LNCaP clone FGC (cell line): ENCODE measurements around the gene LSAMP.
"Not testable (repeated sequence)": the region's sequence is repeated elsewhere in the genome, so short reads cannot be mapped to it uniquely, and the experiment has no call there.

ENCODE experiments used
- DNase-seq: peaks from one replicate; pipeline ENCODE4 v3.0.0-alpha.2; 2011; ENCODE audit warnings: low read depth
- H3K4me3 ChIP-seq: 2 replicates; pipeline ENCODE4 v1.5.1; 2011; ENCODE audit warnings: mild to moderate bottlenecking, low read depth, low read length, control low read depth
- TF ChIP-seq, protein P1 (sequence below): IDR thresholded peaks from 2 replicates; pipeline ENCODE4 v1.5.1; 2012; ENCODE audit warnings: mild to moderate bottlenecking; ENCODE audit not compliant: control insufficient read depth, insufficient read depth; ENCODE audit errors: extremely low read depth

The LSAMP gene

DNA sequence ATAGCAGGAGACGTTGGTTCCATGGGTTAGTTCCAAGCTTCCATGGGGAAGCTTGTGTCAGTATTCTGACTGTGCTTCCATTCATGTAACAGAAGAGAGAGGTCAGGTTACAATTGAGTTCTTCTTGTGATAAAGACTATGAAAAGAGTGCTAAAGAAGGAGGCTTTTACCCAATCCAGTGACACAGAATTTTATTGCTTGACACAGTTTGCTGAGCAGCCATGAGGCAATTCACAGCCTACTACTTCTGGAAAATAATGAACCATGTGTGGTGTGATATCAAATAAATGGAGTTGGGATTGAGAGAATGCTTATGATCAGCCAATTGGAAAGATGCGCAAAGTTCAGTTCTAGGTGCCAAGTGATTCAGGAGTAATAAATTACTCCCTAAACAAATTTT is 233.4 kb downstream of the LSAMP start:
- no peak for DNase-seq
- TF ChIP-seq, protein P1, sequence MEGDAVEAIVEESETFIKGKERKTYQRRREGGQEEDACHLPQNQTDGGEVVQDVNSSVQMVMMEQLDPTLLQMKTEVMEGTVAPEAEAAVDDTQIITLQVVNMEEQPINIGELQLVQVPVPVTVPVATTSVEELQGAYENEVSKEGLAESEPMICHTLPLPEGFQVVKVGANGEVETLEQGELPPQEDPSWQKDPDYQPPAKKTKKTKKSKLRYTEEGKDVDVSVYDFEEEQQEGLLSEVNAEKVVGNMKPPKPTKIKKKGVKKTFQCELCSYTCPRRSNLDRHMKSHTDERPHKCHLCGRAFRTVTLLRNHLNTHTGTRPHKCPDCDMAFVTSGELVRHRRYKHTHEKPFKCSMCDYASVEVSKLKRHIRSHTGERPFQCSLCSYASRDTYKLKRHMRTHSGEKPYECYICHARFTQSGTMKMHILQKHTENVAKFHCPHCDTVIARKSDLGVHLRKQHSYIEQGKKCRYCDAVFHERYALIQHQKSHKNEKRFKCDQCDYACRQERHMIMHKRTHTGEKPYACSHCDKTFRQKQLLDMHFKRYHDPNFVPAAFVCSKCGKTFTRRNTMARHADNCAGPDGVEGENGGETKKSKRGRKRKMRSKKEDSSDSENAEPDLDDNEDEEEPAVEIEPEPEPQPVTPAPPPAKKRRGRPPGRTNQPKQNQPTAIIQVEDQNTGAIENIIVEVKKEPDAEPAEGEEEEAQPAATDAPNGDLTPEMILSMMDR, result no peak
- no peak overlapping the region for H3K4me3 ChIP-seq

DNA sequence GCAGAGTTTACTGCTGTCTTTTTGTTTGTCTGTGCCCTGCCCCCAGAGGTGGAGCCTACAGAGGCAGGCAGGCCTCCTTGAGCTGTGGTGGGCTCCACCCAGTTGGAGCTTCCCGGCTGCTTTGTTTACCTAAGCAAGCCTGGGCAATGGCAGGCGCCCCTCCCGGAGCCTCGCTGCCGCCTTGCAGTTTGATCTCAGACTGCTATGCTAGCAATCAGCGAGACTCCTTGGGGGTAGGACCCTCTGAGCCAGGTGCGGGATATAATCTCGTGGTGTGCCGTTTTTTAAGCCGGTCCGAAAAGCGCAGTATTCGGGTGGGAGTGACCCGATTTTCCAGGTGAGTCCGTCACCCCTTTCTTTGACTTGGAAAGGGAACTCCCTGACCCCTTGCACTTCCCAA is 236.5 kb downstream of the LSAMP start:
- not testable (repeated sequence) for DNase-seq, H3K4me3 ChIP-seq

DNA sequence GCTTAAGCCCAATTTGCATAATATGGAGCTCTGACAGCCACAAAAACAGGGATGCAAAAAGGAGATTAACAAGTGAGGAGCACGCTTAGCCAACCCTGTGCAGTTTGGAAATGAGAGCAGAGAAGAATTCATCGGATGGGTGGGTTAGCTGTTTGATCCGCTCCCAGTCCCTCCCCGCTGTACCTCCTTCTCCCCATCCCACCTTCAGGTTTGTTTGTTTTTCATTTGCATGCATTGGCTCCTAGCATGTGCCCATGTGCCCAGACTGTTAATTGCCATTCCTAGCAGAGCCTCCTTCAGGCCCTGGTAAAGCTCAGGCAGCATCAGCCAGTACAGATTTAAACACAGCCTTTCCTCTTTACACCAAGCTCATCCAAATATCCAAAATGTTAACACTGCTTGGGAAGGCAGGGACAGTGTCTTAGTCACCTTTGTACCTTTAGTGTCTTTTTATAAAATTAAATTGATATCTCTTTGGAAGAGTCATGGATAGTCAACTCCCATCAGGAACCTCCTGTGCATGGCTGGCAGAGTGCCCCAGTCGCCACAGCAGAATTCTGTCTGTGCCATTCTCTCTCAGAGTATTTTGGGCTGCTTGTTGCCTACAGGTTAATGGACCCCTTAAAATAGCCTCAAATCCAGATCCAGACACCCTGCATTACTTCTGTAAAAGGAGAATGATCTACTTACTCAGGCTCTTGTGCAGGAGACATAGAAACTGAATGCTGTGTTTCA is 244.2 kb downstream of the LSAMP start:
- DNase-seq, result no peak
- no peak overlapping the region for H3K4me3 ChIP-seq
- TF ChIP-seq, protein P1, result no peak

DNA sequence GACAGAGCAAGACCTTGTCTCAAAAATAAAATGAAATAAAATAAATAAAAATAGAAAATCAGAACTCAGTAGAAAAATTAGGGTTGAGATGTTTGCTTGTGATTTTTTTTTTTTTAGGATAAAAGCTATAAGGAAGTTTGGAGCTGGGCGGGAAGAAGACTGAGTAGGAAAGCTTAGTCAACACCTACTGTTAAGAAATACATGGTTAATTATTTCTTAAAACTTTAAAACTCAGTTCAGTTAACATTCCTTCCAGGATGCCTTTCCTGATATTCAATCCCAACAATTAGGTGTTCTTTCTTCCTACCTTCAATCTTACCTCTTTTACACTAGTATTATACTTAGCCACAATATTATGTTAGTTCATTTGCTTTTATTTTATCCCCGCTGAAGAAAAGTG is 246.2 kb downstream of the LSAMP start:
- H3K4me3 ChIP-seq, result no peak overlapping the region

DNA sequence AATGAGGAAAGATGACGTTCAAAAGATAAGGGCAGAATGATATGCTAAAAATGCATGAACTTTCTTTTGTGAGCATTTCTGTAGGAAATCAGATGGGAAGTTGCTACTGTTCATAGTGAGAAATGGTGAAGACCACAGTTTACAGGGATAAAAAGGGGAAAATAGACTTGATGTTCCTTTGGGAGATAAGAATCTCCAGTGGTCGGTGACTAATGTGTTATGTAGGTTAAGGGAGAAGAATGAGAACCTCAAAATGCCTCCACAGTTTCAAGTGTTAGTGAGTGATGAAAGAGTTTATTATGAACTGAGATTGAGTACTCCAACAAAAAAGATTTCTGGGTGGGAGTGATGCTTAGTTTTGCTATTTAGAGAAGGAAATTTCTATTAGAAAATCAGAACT is 247.2 kb downstream of the LSAMP start:
- no peak for DNase-seq
- TF ChIP-seq, protein P1, result no peak
- H3K4me3 ChIP-seq, result no peak overlapping the region

More for the DNA sequence above, 246.2 kb downstream of the LSAMP start:
- DNase-seq, result no peak
- TF ChIP-seq, protein P1, result no peak

DNA sequence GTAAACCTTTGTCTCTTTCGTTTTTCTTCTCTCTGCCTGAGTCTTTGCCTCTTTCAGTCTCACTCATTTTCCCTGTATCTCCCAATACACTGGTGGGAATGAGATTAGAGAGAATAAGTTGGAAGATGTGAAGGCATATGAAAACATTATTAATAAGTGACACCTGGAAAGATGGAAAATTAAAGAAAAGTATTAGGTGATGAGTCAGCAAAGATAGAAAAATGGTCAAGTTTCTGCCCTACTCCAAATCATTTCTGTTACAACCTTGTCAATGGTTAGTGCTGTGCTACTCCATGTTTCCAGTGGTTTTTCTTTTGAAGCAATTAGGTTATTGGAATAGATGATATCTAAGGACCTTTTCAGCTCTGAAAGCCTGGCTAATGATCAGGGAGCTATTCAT is 252.8 kb downstream of the LSAMP start:
- no peak overlapping the region for H3K4me3 ChIP-seq
- TF ChIP-seq, protein P1, result no peak
- no peak for DNase-seq

DNA sequence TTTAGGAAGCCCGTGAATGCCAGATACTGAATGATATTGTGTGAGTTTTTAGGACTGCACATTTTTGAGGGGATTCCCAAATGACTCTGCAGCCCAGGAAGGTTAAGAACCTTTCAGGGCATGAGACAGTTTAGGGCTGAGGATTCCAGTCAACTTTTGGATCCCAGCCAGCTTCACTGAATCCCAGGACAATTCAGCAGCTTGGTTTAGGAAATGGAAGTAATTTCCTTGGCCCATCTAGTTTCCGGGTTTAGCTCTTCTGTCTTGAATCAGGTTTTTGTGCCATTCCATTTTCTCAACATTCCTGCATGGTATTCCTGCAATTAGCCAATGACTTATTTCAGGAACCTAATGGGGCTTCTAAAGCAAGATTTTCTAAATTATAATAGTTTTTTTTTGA is 253.9 kb downstream of the LSAMP start:
- H3K4me3 ChIP-seq, result no peak overlapping the region
- no peak for DNase-seq
- TF ChIP-seq, protein P1, result no peak

DNA sequence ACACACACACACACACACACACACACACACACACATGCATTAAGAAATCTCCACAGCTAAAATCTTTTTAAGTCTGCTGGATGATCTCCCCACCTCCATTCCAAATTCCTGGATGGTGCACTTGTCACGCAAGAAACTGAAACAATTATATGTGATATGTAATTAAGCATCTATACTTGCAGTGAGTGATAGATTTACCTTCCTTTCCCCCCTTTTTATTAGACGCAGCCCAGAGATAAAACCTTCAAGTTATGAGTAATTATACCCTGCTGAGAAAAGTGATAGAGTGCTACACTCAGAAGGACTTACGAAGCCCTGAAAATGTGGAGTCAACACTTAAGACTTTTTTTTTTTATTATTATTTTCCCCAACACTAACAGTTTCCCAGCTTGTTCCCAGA is 255.2 kb downstream of the LSAMP start:
- TF ChIP-seq, protein P1, result no peak
- H3K4me3 ChIP-seq, result no peak overlapping the region
- no peak for DNase-seq
